PC-3 (cell line): ENCODE measurements around the gene KCNIP4.

ENCODE experiments used
- EZH2 ChIP-seq: fragments of 300-600 bp; sonication (generic); IDR thresholded peaks from one replicate; pipeline ENCODE4 v1.6.1; 2017; ENCODE audit warnings: antibody characterized with exemption, mild to moderate bottlenecking, low read length; ENCODE audit not compliant: unreplicated experiment
- TF ChIP-seq, protein P1 (sequence below): fragments of 300-600 bp; sonication (generic); conservative IDR thresholded peaks from 2 replicates; pipeline ENCODE4 v1.5.1; 2017; ENCODE audit warnings: antibody characterized with exemption, low read depth, mild to moderate bottlenecking, low read length

DNA sequence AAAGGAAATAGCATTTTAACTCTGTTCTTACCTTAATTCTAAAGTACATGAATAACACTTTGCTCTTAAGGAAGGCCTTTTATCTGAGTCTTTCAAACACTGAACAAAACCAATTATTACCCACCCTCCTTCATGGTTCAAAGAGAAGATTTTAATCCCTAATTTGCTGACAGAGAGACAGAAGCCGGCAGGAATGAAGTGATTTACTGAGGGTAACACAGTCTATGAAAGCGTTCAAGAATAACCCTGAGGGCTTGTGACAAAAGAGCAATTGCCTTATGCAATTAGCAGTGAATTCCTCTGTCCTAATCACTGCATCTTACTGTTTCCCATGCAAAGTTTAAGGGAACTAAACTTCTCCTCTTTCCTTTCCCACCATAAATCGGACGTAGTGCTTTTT lies 1104.3 kb downstream of the KCNIP4 start:
- TF ChIP-seq, protein P1, sequence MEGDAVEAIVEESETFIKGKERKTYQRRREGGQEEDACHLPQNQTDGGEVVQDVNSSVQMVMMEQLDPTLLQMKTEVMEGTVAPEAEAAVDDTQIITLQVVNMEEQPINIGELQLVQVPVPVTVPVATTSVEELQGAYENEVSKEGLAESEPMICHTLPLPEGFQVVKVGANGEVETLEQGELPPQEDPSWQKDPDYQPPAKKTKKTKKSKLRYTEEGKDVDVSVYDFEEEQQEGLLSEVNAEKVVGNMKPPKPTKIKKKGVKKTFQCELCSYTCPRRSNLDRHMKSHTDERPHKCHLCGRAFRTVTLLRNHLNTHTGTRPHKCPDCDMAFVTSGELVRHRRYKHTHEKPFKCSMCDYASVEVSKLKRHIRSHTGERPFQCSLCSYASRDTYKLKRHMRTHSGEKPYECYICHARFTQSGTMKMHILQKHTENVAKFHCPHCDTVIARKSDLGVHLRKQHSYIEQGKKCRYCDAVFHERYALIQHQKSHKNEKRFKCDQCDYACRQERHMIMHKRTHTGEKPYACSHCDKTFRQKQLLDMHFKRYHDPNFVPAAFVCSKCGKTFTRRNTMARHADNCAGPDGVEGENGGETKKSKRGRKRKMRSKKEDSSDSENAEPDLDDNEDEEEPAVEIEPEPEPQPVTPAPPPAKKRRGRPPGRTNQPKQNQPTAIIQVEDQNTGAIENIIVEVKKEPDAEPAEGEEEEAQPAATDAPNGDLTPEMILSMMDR: no peak
- TF ChIP-seq EZH2: no peak
